Prostate gland (tissue), 2 donors: ENCODE data around the gene SEC24D. TPM values are rescaled to one million over a fixed set of nuclear protein-coding genes. Genes with fewer than 3 reads are reported as not detected.

Experiments used
- DNase-seq: peaks from one replicate; pipeline ENCODE4 v3.0.0-alpha.2; 2019; ENCODE audit warnings: low spot score
- H3K27ac ChIP-seq, 2 donors: fragments of 200-600 bp; sonication (generic); 2 replicates each; pipeline ENCODE4 v1.5.1; 2017 to 2019
- H3K27me3 ChIP-seq: fragments of 200-600 bp; sonication (generic); replicated peaks from 2 replicates; pipeline ENCODE4 v1.5.1; 2019; ENCODE audit not compliant: insufficient read depth
- H3K36me3 ChIP-seq, 2 donors: fragments of 200-600 bp; sonication (generic); 1 replicate in 1 of 2; 2 replicates in 1 of 2; pipeline versions ENCODE4 v1.5.1 to v1.8.1; 2017 to 2019
- H3K4me1 ChIP-seq: fragments of 200-600 bp; sonication (generic); replicated peaks from 2 replicates; pipeline ENCODE4 v1.5.1; 2019
- H3K4me3 ChIP-seq, 2 donors: fragments of 200-600 bp; sonication (generic); 2 replicates each; pipeline ENCODE4 v1.5.1; 2017 to 2019
- H3K9me3 ChIP-seq: fragments of 200-600 bp; sonication (generic); 2 replicates; pipeline ENCODE4 v1.5.1; 2017
- CTCF ChIP-seq, 4 experiments: fragments of 200-600 bp in 2 of 4; fragments of 450-650 bp in 2 of 4; sonication (generic) in 2 of 4; IDR thresholded peaks; 1 replicate in 3 of 4; 2 replicates in 1 of 4; pipeline ENCODE4 v1.5.1; 2016 to 2019; ENCODE audit warnings: antibody characterized with exemption in 4 of 4, mild to moderate bottlenecking in 2 of 4, moderate library complexity in 2 of 4
- POLR2A ChIP-seq: fragments of 450-650 bp; IDR thresholded peaks from one replicate; pipeline ENCODE4 v1.6.1; 2016; ENCODE audit warnings: antibody characterized with exemption, mild to moderate bottlenecking
- POLR2AphosphoS5 ChIP-seq: sonication (generic); formaldehyde crosslinking; IDR thresholded peaks from one replicate; pipeline ENCODE4 v1.6.1; 2017; ENCODE audit warnings: antibody characterized with exemption
- WGBS: methylation state at CpG from one replicate; pipeline ENCODE4 v1.1.5; 2018; 5-methylcytosine and 5-hydroxymethylcytosine counted together
- intact Hi-C: fragments of 100-400 bp; cut with DNase I; formaldehyde crosslinking; loops from one replicate; pipeline ENCODE4 v1.14.2; 2022
- total RNA-seq, 2 donors: library from RNA; depleted of rRNA; stranded (reverse); fragments of >200 nt; gene quantifications; one replicate each; pipeline ENCODE4 v1.1.0, GENCODE V29; 2016

Gene SEC24D
- total RNA-seq, 2 donors from 2014 or later = 31.5 to 34.9 TPM

GRCh38 chr4:118723369-118723768 lies 112.6 kb downstream of the SEC24D start:
- Histone ChIP-seq H3K27ac (no peak overlapping the region), H3K27me3 (no peaks in the 10 kb centered on the region), H3K4me3 (no peak overlapping the region), H3K36me3 (no peaks in the 10 kb centered on the region), H3K9me3 (no peaks in the 10 kb centered on the region), H3K4me1 (no peaks in the 10 kb centered on the region)
- TF ChIP-seq POLR2A (no peak), CTCF (IDR thresholded peaks at IDR 0.05) (no peak), POLR2AphosphoS5 (no peak)
- intact Hi-C loops = no loop called here
- 92% methylated on average over 3 of the region's 3 CpGs for WGBS
- no peak for DNase-seq

- Histone ChIP-seq H3K27ac (no peak overlapping the region), H3K27me3 (no peaks in the 10 kb centered on the region), H3K36me3 (no peaks in the 10 kb centered on the region), H3K9me3 (no peaks in the 10 kb centered on the region), H3K4me3 (no peak overlapping the region), H3K4me1 (no peaks in the 10 kb centered on the region)
- DNase-seq = no peak
- intact Hi-C loops = no loop called here
- TF ChIP-seq POLR2A (no peak), POLR2AphosphoS5 (no peak), CTCF (IDR thresholded peaks at IDR 0.05) (no peak)
- 92% methylated on average over 1 of the region's 1 CpG for WGBS
These were observed 114.2 kb downstream of the SEC24D start for GRCh38 chr4:118721752-118722151.

GRCh38 chr4:118718511-118719170 lies 117.3 kb downstream of the SEC24D start:
- Histone ChIP-seq H3K4me1 (no peaks in the 10 kb centered on the region), H3K4me3 (no peak overlapping the region), H3K27ac (no peak overlapping the region), H3K27me3 (no peaks in the 10 kb centered on the region), H3K36me3 (no peaks in the 10 kb centered on the region), H3K9me3 (no peaks in the 10 kb centered on the region)
- WGBS = 77% methylated on average over 4 of the region's 4 CpGs
- intact Hi-C loops = no loop called here
- no peak for DNase-seq
- TF ChIP-seq CTCF (IDR thresholded peaks at IDR 0.05) (no peak), POLR2A (no peak), POLR2AphosphoS5 (no peak)

GRCh38 chr4:118716304-118716703 lies 119.6 kb downstream of the SEC24D start:
- 52% methylated on average over 3 of the region's 3 CpGs for WGBS
- intact Hi-C loops = no loop called here
- no peak overlapping the region for H3K27ac ChIP-seq
- DNase-seq = no peak
- no peak for TF ChIP-seq POLR2A
- H3K9me3 ChIP-seq = no peaks in the 10 kb centered on the region
- no peaks in the 10 kb centered on the region for H3K36me3 ChIP-seq
- no peak overlapping the region for H3K4me3 ChIP-seq
- H3K4me1 ChIP-seq = no peaks in the 10 kb centered on the region
- H3K27me3 ChIP-seq = no peaks in the 10 kb centered on the region

GRCh38 chr4:118714682-118715081 lies 121.2 kb downstream of the SEC24D start:
- Histone ChIP-seq H3K27me3 (no peaks in the 10 kb centered on the region), H3K27ac (no peak overlapping the region), H3K9me3 (no peaks in the 10 kb centered on the region), H3K4me1 (no peaks in the 10 kb centered on the region), H3K4me3 (no peak overlapping the region), H3K36me3 (peaks cover 0 to 4% of the 10 kb centered on the region in 2 donors)
- intact Hi-C loops = no loop called here
- no peak for DNase-seq
- 97% methylated on average over 4 of the region's 4 CpGs for WGBS
- TF ChIP-seq POLR2A = no peak
- TF ChIP-seq CTCF (IDR thresholded peaks at IDR 0.05) = no peak
- no peak for TF ChIP-seq POLR2AphosphoS5
